Activated naive CD4-positive, alpha-beta T cell treated with anti-CD3 and anti-CD28 coated beads, Interleukin-2, amount 50 U/mL, for 24 hours (primary cell): ENCODE results near the gene EIF2AK3.

Experiments
- H3K27ac Mint-ChIP-seq: one replicate; pipeline ENCODE4 v1.8.0; 2021; ENCODE audit warnings: mild to moderate bottlenecking, mixed read lengths
- H3K27me3 Mint-ChIP-seq: one replicate; pipeline ENCODE4 v1.8.0; 2021; ENCODE audit warnings: mixed read lengths
- H3K36me3 Mint-ChIP-seq: one replicate; pipeline ENCODE4 v1.8.0; 2021; ENCODE audit warnings: mixed read lengths
- H3K4me1 Mint-ChIP-seq: one replicate; pipeline ENCODE4 v1.8.0; 2021; ENCODE audit warnings: mixed read lengths
- H3K4me3 Mint-ChIP-seq: one replicate; pipeline ENCODE4 v1.8.0; 2021; ENCODE audit warnings: mild to moderate bottlenecking, mixed read lengths
- H3K9me3 Mint-ChIP-seq: one replicate; pipeline ENCODE4 v1.8.0; 2021; ENCODE audit warnings: mixed read lengths

The EIF2AK3 gene

DNA sequence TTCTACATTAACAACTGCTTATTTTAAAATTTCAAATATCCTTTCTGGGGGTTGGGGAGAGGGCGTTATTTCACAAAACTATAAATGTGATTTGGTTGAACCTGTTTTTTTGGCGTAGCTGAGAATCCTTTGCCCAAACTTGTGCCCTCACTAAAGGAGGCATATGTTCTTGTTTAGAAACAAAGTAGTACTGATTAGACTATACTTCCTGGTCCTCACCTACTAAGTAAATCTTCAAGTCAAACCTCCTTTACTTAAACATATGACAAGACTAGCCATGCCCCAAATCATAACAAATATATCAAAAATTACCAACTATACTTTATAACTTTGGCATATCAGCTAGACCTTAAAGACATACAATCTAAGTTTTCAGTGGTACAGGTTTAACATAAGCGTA lies 5.8 kb downstream of the EIF2AK3 start:
- Mint-ChIP-seq H3K4me1 (peaks cover 49% of the 10 kb centered on the region), H3K9me3 (no peaks in the 10 kb centered on the region), H3K27ac (no peak overlapping the region), H3K36me3 (no peaks in the 10 kb centered on the region), H3K27me3 (no peaks in the 10 kb centered on the region), H3K4me3 (no peak overlapping the region)

- Mint-ChIP-seq H3K4me1 (peaks cover 43% of the 10 kb centered on the region), H3K4me3 (no peak overlapping the region), H3K27ac (no peak overlapping the region), H3K36me3 (no peaks in the 10 kb centered on the region), H3K9me3 (no peaks in the 10 kb centered on the region), H3K27me3 (no peaks in the 10 kb centered on the region)
These were observed 7.2 kb downstream of the EIF2AK3 start for GRCh38 chr2:88620015-88620414.

GRCh38 chr2:88615822-88616221 lies 11.4 kb downstream of the EIF2AK3 start:
- peaks cover 38% of the 10 kb centered on the region for H3K4me1 Mint-ChIP-seq
- H3K4me3 Mint-ChIP-seq = no peak overlapping the region

GRCh38 chr2:88614497-88615157 lies 12.6 kb downstream of the EIF2AK3 start:
- H3K4me3 Mint-ChIP-seq = no peak overlapping the region
- no peak overlapping the region for H3K27ac Mint-ChIP-seq
- no peaks in the 10 kb centered on the region for H3K27me3 Mint-ChIP-seq
- H3K4me1 Mint-ChIP-seq = peaks cover 26% of the 10 kb centered on the region
- no peaks in the 10 kb centered on the region for H3K9me3 Mint-ChIP-seq
- no peaks in the 10 kb centered on the region for H3K36me3 Mint-ChIP-seq

More at GRCh38 chr2:88615822-88616221, 11.4 kb downstream of the EIF2AK3 start:
- no peaks in the 10 kb centered on the region for H3K9me3 Mint-ChIP-seq
- H3K27me3 Mint-ChIP-seq = no peaks in the 10 kb centered on the region
- no peak overlapping the region for H3K27ac Mint-ChIP-seq
- H3K36me3 Mint-ChIP-seq = no peaks in the 10 kb centered on the region

DNA sequence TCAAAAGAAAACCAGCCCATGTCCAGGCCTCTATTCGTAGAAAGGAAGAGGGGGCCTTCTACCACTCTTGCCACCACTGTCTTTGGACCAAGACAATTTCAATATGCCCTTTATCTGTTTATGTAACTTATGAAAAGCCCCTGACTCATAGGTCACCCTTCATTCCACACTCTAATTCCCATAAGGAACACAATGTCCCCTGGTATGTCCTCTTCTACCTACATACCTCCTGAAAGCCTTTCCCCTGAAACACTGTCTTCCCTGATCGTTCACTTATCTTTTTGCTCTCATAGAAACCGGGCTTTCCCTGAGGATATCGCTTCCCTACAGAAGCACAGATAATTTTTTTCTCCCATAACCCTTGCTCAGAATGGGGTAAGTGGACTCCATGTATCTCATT lies 13.3 kb downstream of the EIF2AK3 start:
- peaks cover 2% of the 10 kb centered on the region for H3K36me3 Mint-ChIP-seq
- H3K4me1 Mint-ChIP-seq = peaks cover 24% of the 10 kb centered on the region
- H3K27ac Mint-ChIP-seq = no peak overlapping the region
- H3K9me3 Mint-ChIP-seq = no peaks in the 10 kb centered on the region
- no peaks in the 10 kb centered on the region for H3K27me3 Mint-ChIP-seq
- no peak overlapping the region for H3K4me3 Mint-ChIP-seq

GRCh38 chr2:88608184-88608583 lies 19.1 kb downstream of the EIF2AK3 start:
- Mint-ChIP-seq H3K4me1 (peaks cover 27% of the 10 kb centered on the region), H3K27me3 (no peaks in the 10 kb centered on the region), H3K36me3 (peaks cover 4% of the 10 kb centered on the region), H3K4me3 (no peak overlapping the region), H3K9me3 (no peaks in the 10 kb centered on the region), H3K27ac (no peak overlapping the region)

- Mint-ChIP-seq H3K4me3 (no peak overlapping the region), H3K36me3 (peaks cover 4% of the 10 kb centered on the region), H3K9me3 (no peaks in the 10 kb centered on the region), H3K27ac (no peak overlapping the region), H3K27me3 (no peaks in the 10 kb centered on the region), H3K4me1 (peaks cover 28% of the 10 kb centered on the region)
These were observed 19.8 kb downstream of the EIF2AK3 start for GRCh38 chr2:88607416-88607815.

DNA sequence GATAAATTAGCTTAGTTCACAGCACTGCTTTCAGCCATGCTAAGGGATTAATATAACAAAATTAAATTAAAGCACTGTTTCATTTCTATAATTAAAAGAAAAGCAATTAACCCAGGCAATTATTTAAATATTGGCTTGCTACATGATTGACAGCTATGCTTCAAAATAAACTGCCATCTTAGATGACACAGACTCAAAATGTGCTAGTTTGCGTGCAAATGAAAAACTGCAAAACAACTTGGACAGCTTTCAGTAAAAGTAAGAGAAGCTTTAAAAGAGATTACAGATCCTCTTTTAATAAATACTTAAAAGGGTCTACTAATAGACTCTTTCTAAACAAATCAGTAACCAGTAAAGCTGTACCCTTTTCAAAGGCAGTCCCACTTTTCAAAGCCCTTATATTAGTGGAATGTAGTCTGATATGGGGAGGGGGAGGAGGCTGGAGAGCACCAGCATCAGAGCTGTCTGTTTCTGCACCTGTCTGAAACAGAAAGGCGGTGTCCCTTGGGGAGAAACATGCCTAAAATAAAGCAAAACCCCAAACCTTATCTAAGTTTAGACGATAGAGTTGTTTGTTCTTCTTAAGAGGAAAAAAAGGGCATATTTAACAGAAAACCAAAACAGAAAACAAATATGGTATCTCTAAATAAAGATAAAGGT lies 20.8 kb downstream of the EIF2AK3 start:
- Mint-ChIP-seq H3K9me3 (no peaks in the 10 kb centered on the region), H3K4me1 (peaks cover 35% of the 10 kb centered on the region), H3K4me3 (no peak overlapping the region), H3K27ac (no peak overlapping the region), H3K36me3 (peaks cover 6% of the 10 kb centered on the region), H3K27me3 (no peaks in the 10 kb centered on the region)

DNA sequence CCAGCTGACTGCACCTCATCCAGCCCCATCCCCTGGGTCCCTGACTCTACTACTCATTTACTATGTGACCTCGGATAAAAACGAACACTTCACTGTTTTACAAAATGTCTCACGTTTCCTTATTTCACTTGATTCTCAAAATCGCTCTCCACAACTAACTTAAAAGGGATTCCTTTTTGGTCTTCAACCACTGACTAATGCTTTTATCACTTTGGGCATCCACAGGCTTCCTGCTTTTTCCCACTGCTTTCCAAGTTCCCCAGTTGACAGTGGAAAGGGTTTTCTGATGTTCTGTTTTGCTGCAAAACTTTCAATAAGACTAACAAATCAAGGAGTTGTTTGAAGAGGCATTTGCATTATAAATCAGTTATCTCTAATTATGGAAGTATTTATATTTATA lies 24.1 kb downstream of the EIF2AK3 start:
- Mint-ChIP-seq H3K4me3 (no peak overlapping the region), H3K4me1 (peaks cover 57% of the 10 kb centered on the region)

DNA sequence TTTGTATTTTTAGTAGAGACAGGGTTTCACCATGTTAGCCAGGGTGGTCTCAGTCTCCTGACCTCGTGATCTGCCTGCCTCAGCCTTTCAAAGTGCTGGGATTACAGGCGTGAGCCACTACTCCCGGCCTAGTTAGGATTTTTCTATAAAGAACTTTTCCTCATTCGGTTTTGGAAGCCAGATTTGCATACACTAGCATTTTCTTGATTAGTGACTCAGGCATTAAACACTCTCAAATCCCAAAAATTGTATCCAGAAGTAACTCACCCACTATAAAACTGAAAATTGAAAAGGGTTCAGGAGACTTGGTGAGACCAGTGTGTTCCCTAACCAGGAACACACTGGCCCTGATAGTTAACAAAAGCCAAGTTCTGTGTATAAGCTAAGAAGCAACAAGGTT lies 25.2 kb downstream of the EIF2AK3 start:
- Mint-ChIP-seq H3K36me3 (peaks cover 4% of the 10 kb centered on the region), H3K9me3 (no peaks in the 10 kb centered on the region), H3K27me3 (no peaks in the 10 kb centered on the region), H3K4me3 (no peak overlapping the region), H3K4me1 (peaks cover 60% of the 10 kb centered on the region), H3K27ac (no peak overlapping the region)

More for the DNA sequence above, 24.1 kb downstream of the EIF2AK3 start:
- H3K9me3 Mint-ChIP-seq = no peaks in the 10 kb centered on the region
- no peaks in the 10 kb centered on the region for H3K27me3 Mint-ChIP-seq
- peaks cover 4% of the 10 kb centered on the region for H3K36me3 Mint-ChIP-seq
- H3K27ac Mint-ChIP-seq = peak overlapping the region; percentile 24

DNA sequence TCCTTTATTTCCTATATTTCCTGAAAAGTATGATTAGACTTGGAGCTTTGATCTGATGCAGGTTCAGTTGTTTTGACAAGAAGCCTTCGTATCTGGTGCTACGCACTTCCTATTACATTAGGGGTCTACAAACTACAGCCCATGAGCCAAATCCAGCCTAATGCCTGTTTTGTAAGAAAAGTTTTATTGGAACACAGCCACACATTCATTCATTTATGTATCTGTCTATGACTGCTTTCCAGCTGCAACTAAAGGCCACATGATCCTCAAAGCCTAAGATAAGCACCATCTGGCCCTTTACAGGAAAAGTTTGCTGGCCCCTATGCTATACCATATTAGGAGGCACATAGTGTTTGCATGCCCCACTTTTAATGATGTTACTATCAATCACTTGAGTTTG lies 26.0 kb downstream of the EIF2AK3 start:
- peaks cover 4% of the 10 kb centered on the region for H3K36me3 Mint-ChIP-seq
- H3K9me3 Mint-ChIP-seq = no peaks in the 10 kb centered on the region
- H3K4me1 Mint-ChIP-seq = peaks cover 58% of the 10 kb centered on the region
- no peaks in the 10 kb centered on the region for H3K27me3 Mint-ChIP-seq
- H3K4me3 Mint-ChIP-seq = no peak overlapping the region
- no peak overlapping the region for H3K27ac Mint-ChIP-seq

- no peaks in the 10 kb centered on the region for H3K9me3 Mint-ChIP-seq
- H3K27me3 Mint-ChIP-seq = no peaks in the 10 kb centered on the region
- H3K4me3 Mint-ChIP-seq = no peak overlapping the region
- peaks cover 4% of the 10 kb centered on the region for H3K36me3 Mint-ChIP-seq
- peaks cover 59% of the 10 kb centered on the region for H3K4me1 Mint-ChIP-seq
- H3K27ac Mint-ChIP-seq = peak overlapping the region; percentile 73
These were observed 27.2 kb downstream of the EIF2AK3 start for GRCh38 chr2:88600038-88600465.

GRCh38 chr2:88599527-88599926 lies 27.7 kb downstream of the EIF2AK3 start:
- Mint-ChIP-seq H3K27me3 (no peaks in the 10 kb centered on the region), H3K4me3 (no peak overlapping the region), H3K36me3 (peaks cover 4% of the 10 kb centered on the region), H3K27ac (peak overlapping the region; percentile 73), H3K4me1 (peaks cover 54% of the 10 kb centered on the region), H3K9me3 (no peaks in the 10 kb centered on the region)

DNA sequence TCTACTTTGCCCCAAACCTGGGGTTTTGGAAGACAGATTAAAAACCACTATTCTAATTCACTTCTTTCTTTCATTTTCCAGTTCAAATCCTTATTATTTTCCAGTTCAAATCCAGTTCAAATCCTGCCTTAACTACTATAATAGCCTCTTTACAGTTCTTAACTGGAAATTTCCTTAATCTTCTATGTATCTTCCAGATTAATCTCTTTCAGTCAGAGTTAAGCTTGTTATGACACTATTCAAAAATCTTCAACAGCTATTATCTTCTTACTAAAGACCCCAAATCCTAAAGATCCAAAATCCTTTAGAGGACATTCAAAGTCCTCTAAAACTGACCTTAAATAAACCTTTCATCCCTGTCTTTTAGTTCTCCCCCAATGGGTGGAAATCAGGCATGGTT lies 30.1 kb downstream of the EIF2AK3 start:
- H3K9me3 Mint-ChIP-seq = no peaks in the 10 kb centered on the region
- H3K4me3 Mint-ChIP-seq = no peak overlapping the region
- peak overlapping the region; percentile 82 for H3K27ac Mint-ChIP-seq
- H3K27me3 Mint-ChIP-seq = no peaks in the 10 kb centered on the region
- H3K36me3 Mint-ChIP-seq = peaks cover under 1% of the 10 kb centered on the region
- peaks cover 40% of the 10 kb centered on the region for H3K4me1 Mint-ChIP-seq

DNA sequence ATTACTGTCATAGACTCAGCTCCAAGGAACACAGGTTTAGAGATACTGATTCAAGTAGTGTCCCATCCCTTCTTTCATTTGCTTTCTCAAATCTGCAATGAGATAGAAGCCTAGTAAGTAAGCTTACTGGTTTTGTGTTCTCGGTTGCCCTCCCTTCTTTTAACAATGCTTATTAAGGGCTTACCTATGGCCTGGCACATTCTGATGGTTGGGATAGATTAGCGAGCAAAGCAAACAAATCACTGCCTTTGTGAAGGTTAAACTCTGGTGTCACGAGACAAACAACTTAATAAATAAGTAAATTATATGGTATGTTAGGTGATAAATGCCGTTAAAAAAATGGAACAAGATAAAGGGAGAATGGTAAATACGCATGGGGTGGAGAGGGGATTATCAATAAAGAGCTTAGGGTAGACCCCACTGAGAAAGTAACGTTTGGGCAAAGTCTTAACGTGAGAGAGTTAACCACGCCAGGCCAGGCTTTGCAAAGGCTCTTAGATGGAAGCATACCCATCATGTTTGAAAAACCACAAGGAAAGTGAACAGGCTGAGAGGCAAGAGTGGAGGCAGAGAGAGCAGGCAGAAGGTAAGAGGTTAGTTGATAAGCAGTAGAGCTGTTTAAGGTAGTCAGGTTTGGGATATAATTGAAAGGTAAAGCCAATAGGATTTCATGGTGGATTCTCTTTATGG lies 31.0 kb downstream of the EIF2AK3 start:
- Mint-ChIP-seq H3K9me3 (no peaks in the 10 kb centered on the region), H3K4me3 (no peak overlapping the region), H3K36me3 (no peaks in the 10 kb centered on the region), H3K27ac (peak overlapping the region; percentile 13), H3K4me1 (peaks cover 35% of the 10 kb centered on the region), H3K27me3 (no peaks in the 10 kb centered on the region)

DNA sequence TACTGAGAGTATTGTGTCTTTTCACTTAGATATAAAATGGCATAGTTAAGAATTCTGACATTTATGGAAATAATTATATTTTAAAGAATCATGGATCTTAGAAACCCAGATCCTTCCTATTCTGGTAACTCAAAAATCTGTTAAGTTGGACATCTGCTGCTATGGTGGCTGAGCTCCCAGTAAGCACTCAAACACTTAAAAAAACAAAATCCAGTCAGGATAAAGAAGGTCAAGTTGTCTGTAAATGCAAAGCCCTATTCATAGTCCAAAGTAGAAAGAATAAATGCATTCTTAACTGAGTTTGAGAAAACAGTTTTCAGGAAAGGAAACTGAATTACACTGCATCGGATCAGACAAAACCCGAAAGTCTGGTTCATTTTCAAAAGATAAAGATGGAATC lies 35.6 kb downstream of the EIF2AK3 start:
- H3K4me3 Mint-ChIP-seq = no peak overlapping the region
- H3K27me3 Mint-ChIP-seq = no peaks in the 10 kb centered on the region
- H3K9me3 Mint-ChIP-seq = no peaks in the 10 kb centered on the region
- H3K4me1 Mint-ChIP-seq = peaks cover 9% of the 10 kb centered on the region
- H3K27ac Mint-ChIP-seq = no peak overlapping the region
- H3K36me3 Mint-ChIP-seq = peaks cover 2% of the 10 kb centered on the region
